Hepatocyte (in vitro differentiated cells): ENCODE data around the gene PTPRC.

Experiments used
- CTCF ChIP-seq: fragments of 200-600 bp; sonication (generic); IDR thresholded peaks from 2 replicates; pipeline ENCODE4 v1.5.1; 2016; ENCODE audit warnings: antibody characterized with exemption, mild to moderate bottlenecking; ENCODE audit not compliant: poor library complexity
- EZH2phosphoT487 ChIP-seq: fragments of 200-600 bp; sonication (generic); IDR thresholded peaks from one replicate; pipeline ENCODE4 v1.6.1; 2018; ENCODE audit warnings: antibody characterized with exemption, mild to moderate bottlenecking, low read depth, moderate library complexity; ENCODE audit not compliant: unreplicated experiment, severe bottlenecking

GRCh38 chr1:198696211-198696610, 57.4 kb downstream of the PTPRC start:
- TF ChIP-seq CTCF, result no peak
- TF ChIP-seq EZH2phosphoT487, result no peak
